GM12878 (cell line): Measurements from ENCODE around the gene KIRREL3.

Experiments used
- ASH2L ChIP-seq: fragments of 300-600, 200-600 bp; sonication (generic); IDR thresholded peaks from 2 replicates; pipeline ENCODE4 v1.6.1; 2017; ENCODE audit warnings: low read depth, mild to moderate bottlenecking, borderline replicate concordance
- FOXK2 ChIP-seq: fragments of 450-650 bp; IDR thresholded peaks from 2 replicates; pipeline ENCODE4 v1.6.1; 2017; ENCODE audit warnings: mild to moderate bottlenecking, moderate library complexity
- NFIC ChIP-seq: IDR thresholded peaks from 2 replicates; pipeline ENCODE4 v1.6.1; 2012; ENCODE audit warnings: low read depth, mild to moderate bottlenecking, inconsistent platforms, low read length, moderate library complexity
- SUPT20H ChIP-seq: IDR thresholded peaks from 2 replicates; pipeline ENCODE4 v1.6.1; 2011; ENCODE audit warnings: low read depth, mild to moderate bottlenecking, low read length, moderate library complexity, borderline replicate concordance; ENCODE audit not compliant: control insufficient read depth
- TARDBP ChIP-seq: IDR thresholded peaks from 2 replicates; pipeline ENCODE4 v1.6.1; 2016; ENCODE audit warnings: borderline replicate concordance
- TCF7 ChIP-seq: IDR thresholded peaks from 2 replicates; pipeline ENCODE4 v1.6.1; 2014; ENCODE audit warnings: antibody characterized with exemption, borderline replicate concordance
- ZZZ3 ChIP-seq: IDR thresholded peaks from 2 replicates; pipeline ENCODE4 v1.6.1; 2011; ENCODE audit warnings: low read depth; ENCODE audit not compliant: control insufficient read depth, insufficient read length
- TF ChIP-seq, protein P1 (sequence below): fragments of 450-650 bp; formaldehyde crosslinking; IDR thresholded peaks from 2 replicates; pipeline ENCODE4 v1.4.0; 2022; ENCODE audit warnings: mild to moderate bottlenecking, moderate library complexity
- TF ChIP-seq, protein P2 (sequence below), 3 experiments: IDR thresholded peaks in 2 of 3; conservative IDR thresholded peaks in 1 of 3; 2 replicates each; pipeline ENCODE4 v1.5.1; 2011; ENCODE audit warnings: low read depth in 3 of 3, low read length in 3 of 3, mild to moderate bottlenecking in 3 of 3, control low read depth in 2 of 3, moderate library complexity in 2 of 3, inconsistent platforms in 1 of 3, mixed read lengths in 1 of 3; ENCODE audit not compliant: control insufficient read depth in 2 of 3, insufficient read depth in 1 of 3; ENCODE audit errors: extremely low read depth in 1 of 3

DNA sequence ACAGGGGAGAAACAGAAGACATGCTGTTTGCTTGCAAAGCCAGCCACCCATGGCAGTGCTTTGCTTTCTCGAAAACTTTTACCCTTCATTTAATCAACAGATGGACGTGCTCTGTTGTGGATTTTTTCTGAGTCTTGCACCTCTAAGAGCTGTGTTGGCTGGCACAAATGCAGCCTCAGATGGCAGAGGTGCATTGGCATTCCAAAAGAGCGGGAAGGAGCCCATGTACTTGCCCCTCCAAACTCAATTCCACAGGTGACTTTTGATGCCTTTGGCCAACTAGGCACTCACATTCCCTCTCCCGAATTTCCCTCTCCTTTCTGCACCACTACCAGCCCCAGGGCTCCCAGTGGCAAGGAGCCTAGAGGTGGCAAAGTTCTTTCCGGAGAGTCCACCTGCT lies 1.2 kb downstream of the KIRREL3 start:
- no peak for TF ChIP-seq ZZZ3
- TF ChIP-seq TARDBP = no peak
- TF ChIP-seq, protein P1, sequence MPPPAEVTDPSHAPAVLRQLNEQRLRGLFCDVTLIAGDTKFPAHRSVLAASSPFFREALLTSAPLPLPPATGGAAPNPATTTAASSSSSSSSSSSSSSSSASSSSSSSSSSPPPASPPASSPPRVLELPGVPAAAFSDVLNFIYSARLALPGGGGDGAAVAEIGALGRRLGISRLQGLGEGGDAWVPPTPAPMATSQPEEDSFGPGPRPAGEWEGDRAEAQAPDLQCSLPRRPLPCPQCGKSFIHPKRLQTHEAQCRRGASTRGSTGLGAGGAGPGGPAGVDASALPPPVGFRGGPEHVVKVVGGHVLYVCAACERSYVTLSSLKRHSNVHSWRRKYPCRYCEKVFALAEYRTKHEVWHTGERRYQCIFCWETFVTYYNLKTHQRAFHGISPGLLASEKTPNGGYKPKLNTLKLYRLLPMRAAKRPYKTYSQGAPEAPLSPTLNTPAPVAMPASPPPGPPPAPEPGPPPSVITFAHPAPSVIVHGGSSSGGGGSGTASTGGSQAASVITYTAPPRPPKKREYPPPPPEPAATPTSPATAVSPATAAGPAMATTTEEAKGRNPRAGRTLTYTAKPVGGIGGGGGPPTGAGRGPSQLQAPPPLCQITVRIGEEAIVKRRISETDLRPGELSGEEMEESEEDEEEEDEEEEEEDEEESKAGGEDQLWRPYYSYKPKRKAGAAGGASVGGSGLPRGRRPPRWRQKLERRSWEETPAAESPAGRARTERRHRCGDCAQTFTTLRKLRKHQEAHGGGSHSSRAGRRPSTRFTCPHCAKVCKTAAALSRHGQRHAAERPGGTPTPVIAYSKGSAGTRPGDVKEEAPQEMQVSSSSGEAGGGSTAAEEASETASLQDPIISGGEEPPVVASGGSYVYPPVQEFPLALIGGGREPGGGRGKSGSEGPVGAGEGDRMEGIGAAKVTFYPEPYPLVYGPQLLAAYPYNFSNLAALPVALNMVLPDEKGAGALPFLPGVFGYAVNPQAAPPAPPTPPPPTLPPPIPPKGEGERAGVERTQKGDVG (CRISPR knock-in tag) = no peak
- no peak for TF ChIP-seq SUPT20H
- no peak for TF ChIP-seq FOXK2
- TF ChIP-seq, protein P2, sequence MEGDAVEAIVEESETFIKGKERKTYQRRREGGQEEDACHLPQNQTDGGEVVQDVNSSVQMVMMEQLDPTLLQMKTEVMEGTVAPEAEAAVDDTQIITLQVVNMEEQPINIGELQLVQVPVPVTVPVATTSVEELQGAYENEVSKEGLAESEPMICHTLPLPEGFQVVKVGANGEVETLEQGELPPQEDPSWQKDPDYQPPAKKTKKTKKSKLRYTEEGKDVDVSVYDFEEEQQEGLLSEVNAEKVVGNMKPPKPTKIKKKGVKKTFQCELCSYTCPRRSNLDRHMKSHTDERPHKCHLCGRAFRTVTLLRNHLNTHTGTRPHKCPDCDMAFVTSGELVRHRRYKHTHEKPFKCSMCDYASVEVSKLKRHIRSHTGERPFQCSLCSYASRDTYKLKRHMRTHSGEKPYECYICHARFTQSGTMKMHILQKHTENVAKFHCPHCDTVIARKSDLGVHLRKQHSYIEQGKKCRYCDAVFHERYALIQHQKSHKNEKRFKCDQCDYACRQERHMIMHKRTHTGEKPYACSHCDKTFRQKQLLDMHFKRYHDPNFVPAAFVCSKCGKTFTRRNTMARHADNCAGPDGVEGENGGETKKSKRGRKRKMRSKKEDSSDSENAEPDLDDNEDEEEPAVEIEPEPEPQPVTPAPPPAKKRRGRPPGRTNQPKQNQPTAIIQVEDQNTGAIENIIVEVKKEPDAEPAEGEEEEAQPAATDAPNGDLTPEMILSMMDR (IDR thresholded peaks at IDR 0.05 in 2 of 3, conservative IDR thresholded peaks at IDR 0.05 in 1 of 3; ENCODE audit: control insufficient read depth in 2 of 3, extremely low read depth in 1 of 3, insufficient read depth in 1 of 3, low read depth in 3 of 3, low read length in 3 of 3) = no peak
- no peak for TF ChIP-seq ASH2L
- TF ChIP-seq TCF7 = no peak
- no peak for TF ChIP-seq NFIC
